H9 (cell line): Measurements from ENCODE around the gene TMPRSS6. TPM values are rescaled to one million over a fixed set of nuclear protein-coding genes. Genes with fewer than 3 reads are reported as not detected.

Experiments
- DNase-seq: peaks from one replicate; pipeline ENCODE4 v3.0.0-alpha.2; 2017
- H2AFZ ChIP-seq: one replicate; pipeline ENCODE4 v1.6.1; 2013; ENCODE audit warnings: mild to moderate bottlenecking, low read length, control low read depth, moderate library complexity
- H2AK5ac ChIP-seq: 2 replicates; pipeline ENCODE4 v1.6.1; 2013; ENCODE audit warnings: low read length, control low read depth, mixed read lengths; ENCODE audit not compliant: insufficient read length
- H2BK120ac ChIP-seq: one replicate; pipeline ENCODE4 v1.6.1; 2013; ENCODE audit warnings: low read depth, mild to moderate bottlenecking, low read length, control low read depth, inconsistent platforms; ENCODE audit not compliant: poor library complexity, severe bottlenecking
- H2BK12ac ChIP-seq: 2 replicates; pipeline ENCODE4 v1.6.1; 2013; ENCODE audit warnings: low read length, control low read depth, mixed read lengths, low read depth; ENCODE audit not compliant: insufficient read length
- H2BK15ac ChIP-seq: 2 replicates; pipeline ENCODE4 v1.6.1; 2013; ENCODE audit warnings: low read depth, low read length, control low read depth
- H2BK20ac ChIP-seq: one replicate; pipeline ENCODE4 v1.6.1; 2013; ENCODE audit warnings: low read depth, mild to moderate bottlenecking, low read length, control low read depth, inconsistent platforms; ENCODE audit not compliant: poor library complexity, severe bottlenecking
- H2BK5ac ChIP-seq: 2 replicates; pipeline ENCODE4 v1.6.1; 2013; ENCODE audit warnings: low read length, control low read depth, mixed read lengths; ENCODE audit not compliant: insufficient read length
- H3K14ac ChIP-seq: 2 replicates; pipeline ENCODE4 v1.6.1; 2013; ENCODE audit warnings: low read length, control low read depth; ENCODE audit not compliant: insufficient read depth
- H3K18ac ChIP-seq: 2 replicates; pipeline ENCODE4 v1.6.1; 2013; ENCODE audit warnings: low read depth, mild to moderate bottlenecking, mixed read lengths, low read length, control low read depth; ENCODE audit not compliant: insufficient read length
- H3K23ac ChIP-seq: 2 replicates; pipeline ENCODE4 v1.6.1; 2013; ENCODE audit warnings: low read length, control low read depth, mixed read lengths, low read depth; ENCODE audit not compliant: insufficient read length
- H3K23me2 ChIP-seq: 2 replicates; pipeline ENCODE4 v1.6.1; 2013; ENCODE audit warnings: low read depth, mild to moderate bottlenecking, mixed read lengths, low read length, control low read depth; ENCODE audit not compliant: insufficient read length, poor library complexity, severe bottlenecking
- H3K27ac ChIP-seq: 2 replicates; pipeline ENCODE4 v1.5.1; 2013; ENCODE audit warnings: low read length, control low read depth, mixed read lengths, low read depth; ENCODE audit not compliant: insufficient read length
- H3K27me3 ChIP-seq: 2 replicates; pipeline ENCODE4 v1.6.1; 2013; ENCODE audit warnings: low read length, control low read depth, inconsistent platforms; ENCODE audit not compliant: insufficient read depth
- H3K4ac ChIP-seq: 2 replicates; pipeline ENCODE4 v1.6.1; 2013; ENCODE audit warnings: low read depth, mild to moderate bottlenecking, control low read depth, inconsistent platforms, low read length, moderate library complexity
- H3K4me1 ChIP-seq: 2 replicates; pipeline ENCODE4 v1.6.1; 2013; ENCODE audit warnings: low read length, control low read depth, inconsistent platforms; ENCODE audit not compliant: insufficient read depth
- H3K4me2 ChIP-seq: 2 replicates; pipeline ENCODE4 v1.6.1; 2013; ENCODE audit warnings: low read length, control low read depth, mixed read lengths; ENCODE audit not compliant: insufficient read length, insufficient read depth
- H3K56ac ChIP-seq: 2 replicates; pipeline ENCODE4 v1.6.1; 2013; ENCODE audit warnings: low read depth, mild to moderate bottlenecking, mixed read lengths, low read length, control low read depth; ENCODE audit not compliant: insufficient read length
- H3K79me1 ChIP-seq: 2 replicates; pipeline ENCODE4 v1.6.1; 2013; ENCODE audit warnings: low read depth, mild to moderate bottlenecking, moderate library complexity, low read length, control low read depth, inconsistent platforms; ENCODE audit not compliant: insufficient read depth, poor library complexity, severe bottlenecking
- H3K79me2 ChIP-seq: 2 replicates; pipeline ENCODE4 v1.6.1; 2013; ENCODE audit warnings: low read length, control low read depth, inconsistent platforms; ENCODE audit not compliant: insufficient read depth
- H3K9ac ChIP-seq: 2 replicates; pipeline ENCODE4 v1.6.1; 2013; ENCODE audit warnings: low read length, control low read depth, mixed read lengths; ENCODE audit not compliant: insufficient read length; ENCODE audit errors: extremely low read depth
- H3K9me3 ChIP-seq: one replicate; pipeline ENCODE4 v1.6.1; 2013; ENCODE audit warnings: low read depth, low read length, inconsistent platforms; ENCODE audit not compliant: control insufficient read depth
- H3T11ph ChIP-seq: one replicate; pipeline ENCODE4 v1.6.1; 2013; ENCODE audit warnings: mild to moderate bottlenecking, low read length, control low read depth, inconsistent platforms
- H4K20me1 ChIP-seq: one replicate; pipeline ENCODE4 v1.6.1; 2013; ENCODE audit not compliant: control insufficient read depth, insufficient read length, insufficient read depth
- H4K5ac ChIP-seq: 2 replicates; pipeline ENCODE4 v1.6.1; 2013; ENCODE audit warnings: low read depth, mild to moderate bottlenecking, mixed read lengths, low read length, control low read depth; ENCODE audit not compliant: insufficient read length
- H4K8ac ChIP-seq: replicated peaks from 2 replicates; pipeline ENCODE4 v1.6.1; 2013; ENCODE audit warnings: low read length, control low read depth, mixed read lengths, low read depth; ENCODE audit not compliant: insufficient read length
- H4K91ac ChIP-seq: 2 replicates; pipeline ENCODE4 v1.6.1; 2013; ENCODE audit warnings: low read depth, mild to moderate bottlenecking, moderate library complexity, mixed read lengths, low read length, control low read depth; ENCODE audit not compliant: insufficient read length
- H3K27ac Mint-ChIP-seq, 3 experiments: 2 replicates in 2 of 3; 3 replicates in 1 of 3; pipeline ENCODE4 v1.8.0; 2020 to 2021; ENCODE audit warnings: mixed read lengths in 3 of 3, mild to moderate bottlenecking in 1 of 3, moderate library complexity in 1 of 3
- H3K27me3 Mint-ChIP-seq: 2 replicates; pipeline ENCODE4 v1.8.0; 2021; ENCODE audit warnings: low read depth, mild to moderate bottlenecking, moderate library complexity, mixed read lengths
- H3K36me3 Mint-ChIP-seq, 3 experiments: 2 replicates in 2 of 3; 3 replicates in 1 of 3; pipeline ENCODE4 v1.8.0; 2020 to 2021; ENCODE audit warnings: low read depth in 3 of 3, mixed read lengths in 3 of 3; ENCODE audit not compliant: insufficient read depth in 1 of 3
- H3K4me1 Mint-ChIP-seq, 2 experiments: 2 replicates each; pipeline ENCODE4 v1.8.0; 2020; ENCODE audit warnings: mixed read lengths in 2 of 2
- H3K4me3 Mint-ChIP-seq, 2 experiments: 2 replicates in 1 of 2; 3 replicates in 1 of 2; pipeline ENCODE4 v1.8.0; 2020 to 2021; ENCODE audit warnings: mild to moderate bottlenecking in 2 of 2, mixed read lengths in 2 of 2, moderate library complexity in 1 of 2
- H3K9me3 Mint-ChIP-seq, 2 experiments: 2 replicates in 1 of 2; 3 replicates in 1 of 2; pipeline ENCODE4 v1.8.0; 2020; ENCODE audit warnings: mild to moderate bottlenecking in 2 of 2, mixed read lengths in 2 of 2, moderate library complexity in 1 of 2
- CTCF ChIP-seq: fragments of 200-600 bp; sonication (generic); conservative IDR thresholded peaks from 3 replicates; pipeline ENCODE4 v1.8.0; 2021; ENCODE audit warnings: antibody characterized with exemption, mild to moderate bottlenecking
- WGBS: extraction: QIAGEN DNeasy Blood & Tissue Kit; methylation state at CpG from one replicate; pipeline ENCODE4 v1.1.7; 2013; ENCODE audit warnings: missing lambda C conversion rate, low lambda C conversion rate, mixed read lengths; ENCODE audit not compliant: insufficient read length; ENCODE audit errors: extremely low coverage; 5-methylcytosine and 5-hydroxymethylcytosine counted together
- total RNA-seq: library from RNA; stranded (reverse); gene quantifications from 2 replicates; pipeline ENCODE4 v1.2.1, GENCODE V29; 2021

The TMPRSS6 gene
- total RNA-seq, 1 experiment from 2014 or later, result not detected

- no peak overlapping the region for H3K4me2 ChIP-seq
- H3K4ac ChIP-seq, result no peak overlapping the region
- no peak for DNase-seq
- H3T11ph ChIP-seq, result no peak overlapping the region
- H3K27ac ChIP-seq, result no peak overlapping the region
- Mint-ChIP-seq H3K36me3 (peaks cover 0 to 2% (median 0%) of the 10 kb centered on the region in 3 experiments; a peak in 3 of 7 replicates), H3K4me1 (peaks cover 6 to 23% of the 10 kb centered on the region in 2 experiments), H3K27ac (peak overlapping the region in 2 of 3 experiments; percentile 41 to 59; a peak in 3 of 7 replicates), H3K4me3 (no peak overlapping the region; a peak in 1 of 5 replicates), H3K27me3 (peaks cover 18% of the 10 kb centered on the region), H3K9me3 (peaks cover 0 to 8% of the 10 kb centered on the region in 2 experiments; a peak in 2 of 5 replicates)
- no peak overlapping the region for H3K18ac ChIP-seq
- no peaks in the 10 kb centered on the region for H3K27me3 ChIP-seq
- H4K91ac ChIP-seq, result no peak overlapping the region
- H2BK120ac ChIP-seq, result no peak overlapping the region
- H3K79me2 ChIP-seq, result no peaks in the 10 kb centered on the region
- H3K23me2 ChIP-seq, result no peaks in the 10 kb centered on the region
- H3K79me1 ChIP-seq, result no peaks in the 10 kb centered on the region
- no peak overlapping the region for H4K5ac ChIP-seq
- no peak overlapping the region for H2BK15ac ChIP-seq
- H2BK12ac ChIP-seq, result no peak overlapping the region
- H4K20me1 ChIP-seq, result no peaks in the 10 kb centered on the region
- WGBS, result no CpG with 5 or more reads among the region's 6 CpGs
- H3K9ac ChIP-seq, result no peak overlapping the region
- no peak overlapping the region for H2AK5ac ChIP-seq
- no peak overlapping the region for H3K56ac ChIP-seq
- no peak overlapping the region for H2BK5ac ChIP-seq
- H3K4me1 ChIP-seq, result no peaks in the 10 kb centered on the region; the same call in 1 of the 2 replicates
- no peak overlapping the region for H3K23ac ChIP-seq
- H2BK20ac ChIP-seq, result no peak overlapping the region
- no peak overlapping the region for H2AFZ ChIP-seq
- H4K8ac ChIP-seq, result no peak overlapping the region
- H3K14ac ChIP-seq, result no peak overlapping the region
- no peaks in the 10 kb centered on the region for H3K9me3 ChIP-seq
- TF ChIP-seq CTCF, result no peak
Observed at GRCh38 chr22:37146051-37146385, 36.5 kb upstream of the TMPRSS6 start.
